Left colon (tissue), 2 donors: ENCODE measurements around the gene ATXN10. TPM values are rescaled to one million over a fixed set of nuclear protein-coding genes. Genes with fewer than 3 reads are reported as not detected.

Source experiments
- ATAC-seq: fragments of 200-7000 bp; cut with Tn5 transposase; one replicate; pipeline ENCODE4 v1.9.1; 2020; ENCODE audit warnings: mild to moderate bottlenecking, moderate library complexity
- DNase-seq, 2 donors: peaks; one replicate each; pipeline ENCODE4 v3.0.0-alpha.2; 2020
- intact Hi-C, 2 donors: fragments of 100-400 bp; cut with DNase I in 1 of 2; cut with micrococcal nuclease in 1 of 2; formaldehyde crosslinking; loops; one replicate each; pipeline versions ENCODE4 v1.11.2 to v1.14.0; 2022; cut with DNase I, micrococcal nuclease
- microRNA-seq, 2 donors: library from miRNA; unstranded; fragments of <30 nt; microRNA quantifications; one replicate each; pipeline versions ENCODE4 v1.1.0 to v1.2.0, GENCODE V29; 2020
- total RNA-seq, 2 donors: library from RNA; stranded (reverse); fragmentation: NEBNext Ultra II Directional; extraction: Animal tissue kit (Norgen Biotek cat#: 25700); gene quantifications; one replicate each; pipeline ENCODE4 v1.2.1, GENCODE V29; 2021
- donor health status: DM: no; HTN: no; CAD: no.
- donor health status: DM: yes; HTN: yes; CAD: no.

Gene ATXN10
- total RNA-seq, 2 donors from 2014 or later = 65.6 to 69.9 TPM

GRCh38 chr22:45887202-45888131 lies 215.8 kb downstream of the ATXN10 start:
- DNase-seq = no peak
- ATAC-seq = peak; percentile 61
- intact Hi-C loops = no loop called here

GRCh38 chr22:45888221-45889092 lies 216.8 kb downstream of the ATXN10 start:
- intact Hi-C loops = no loop called here
- ATAC-seq (no peak), DNase-seq (no peak)

DNA sequence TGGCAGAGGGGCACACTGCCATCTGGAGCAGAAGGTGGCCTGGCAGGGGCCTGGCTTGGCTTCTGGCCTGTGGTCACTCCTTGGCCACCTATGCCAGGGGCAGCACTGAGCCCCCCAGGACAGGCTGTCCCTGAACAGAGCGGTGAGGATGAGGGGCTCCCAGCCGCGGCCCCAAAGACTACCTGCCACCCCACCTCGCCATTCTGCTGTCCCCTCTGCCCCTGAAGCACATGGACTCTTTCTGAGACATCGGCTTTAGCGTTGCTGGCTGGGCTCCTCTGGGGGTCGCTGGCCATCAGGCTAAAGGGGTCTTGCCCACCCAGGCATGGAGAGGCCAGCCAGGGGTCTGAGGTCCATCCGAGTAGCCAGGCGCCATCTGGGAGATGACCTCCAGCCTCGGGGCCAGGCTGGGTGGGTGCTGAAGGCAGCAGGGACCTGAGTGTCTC lies 217.5 kb downstream of the ATXN10 start:
- no peak for DNase-seq
- no peak for ATAC-seq
- intact Hi-C loops = no loop called here

- intact Hi-C loops = no loop called here
- ATAC-seq (no peak), DNase-seq (no peak)
Measured at GRCh38 chr22:45889539-45890350, 218.1 kb downstream of the ATXN10 start.

- no peak for DNase-seq
- intact Hi-C loops = no loop called here
- ATAC-seq = no peak
Measured at GRCh38 chr22:45890351-45890635, 218.7 kb downstream of the ATXN10 start.

DNA sequence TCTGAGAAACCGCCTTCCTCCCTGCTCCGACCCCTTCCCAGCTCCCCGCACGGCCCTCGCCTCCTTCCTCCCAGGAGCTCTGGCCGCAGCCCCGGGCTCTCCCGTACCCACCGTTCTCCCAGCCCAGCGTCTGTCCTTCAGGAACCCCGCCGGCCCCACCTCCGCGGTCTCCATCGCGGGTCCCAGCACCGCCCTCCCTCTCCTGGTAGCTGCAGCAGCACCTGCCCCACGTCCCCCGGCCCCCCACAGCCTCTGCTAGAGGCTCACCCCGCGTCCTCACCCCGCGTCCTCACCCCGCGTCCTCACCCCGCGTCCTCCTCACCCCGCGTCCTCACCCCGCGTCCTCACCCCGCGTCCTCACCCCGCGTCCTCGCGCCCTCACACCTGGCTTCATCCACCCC lies 219.4 kb downstream of the ATXN10 start:
- ATAC-seq = no peak
- no peak for DNase-seq
- intact Hi-C loops = no loop called here

DNA sequence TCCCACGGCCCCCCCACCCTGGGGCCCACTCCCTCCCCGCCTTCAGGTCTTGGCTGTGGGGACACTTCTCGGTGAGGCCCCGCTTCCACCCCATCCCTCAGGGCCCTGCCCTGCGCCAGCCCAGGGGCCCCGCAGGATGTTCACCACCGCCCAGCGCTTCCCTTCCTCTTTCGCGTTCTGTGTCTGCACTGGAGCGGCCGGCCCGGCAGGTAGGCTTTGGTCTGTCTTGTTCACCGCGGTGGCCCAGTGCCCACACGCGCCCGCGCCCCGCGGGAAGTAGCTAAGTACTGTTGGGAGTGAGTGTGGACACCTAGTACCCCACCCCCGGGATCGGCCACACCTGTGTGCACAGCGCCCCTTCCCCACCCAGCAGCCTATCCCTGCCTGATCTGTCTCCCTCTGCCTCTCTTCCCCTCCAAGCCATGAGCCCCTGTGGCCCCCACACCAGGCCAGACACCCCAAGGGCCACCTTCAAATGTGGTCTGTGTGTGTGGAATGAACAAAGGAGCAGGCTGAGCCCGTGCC lies 219.9 kb downstream of the ATXN10 start:
- DNase-seq = no peak
- ATAC-seq = no peak
- intact Hi-C loops = no loop called here

- no peak for DNase-seq
- ATAC-seq = no peak
- intact Hi-C loops = no loop called here
Measured at GRCh38 chr22:45891996-45892621, 220.5 kb downstream of the ATXN10 start.

DNA sequence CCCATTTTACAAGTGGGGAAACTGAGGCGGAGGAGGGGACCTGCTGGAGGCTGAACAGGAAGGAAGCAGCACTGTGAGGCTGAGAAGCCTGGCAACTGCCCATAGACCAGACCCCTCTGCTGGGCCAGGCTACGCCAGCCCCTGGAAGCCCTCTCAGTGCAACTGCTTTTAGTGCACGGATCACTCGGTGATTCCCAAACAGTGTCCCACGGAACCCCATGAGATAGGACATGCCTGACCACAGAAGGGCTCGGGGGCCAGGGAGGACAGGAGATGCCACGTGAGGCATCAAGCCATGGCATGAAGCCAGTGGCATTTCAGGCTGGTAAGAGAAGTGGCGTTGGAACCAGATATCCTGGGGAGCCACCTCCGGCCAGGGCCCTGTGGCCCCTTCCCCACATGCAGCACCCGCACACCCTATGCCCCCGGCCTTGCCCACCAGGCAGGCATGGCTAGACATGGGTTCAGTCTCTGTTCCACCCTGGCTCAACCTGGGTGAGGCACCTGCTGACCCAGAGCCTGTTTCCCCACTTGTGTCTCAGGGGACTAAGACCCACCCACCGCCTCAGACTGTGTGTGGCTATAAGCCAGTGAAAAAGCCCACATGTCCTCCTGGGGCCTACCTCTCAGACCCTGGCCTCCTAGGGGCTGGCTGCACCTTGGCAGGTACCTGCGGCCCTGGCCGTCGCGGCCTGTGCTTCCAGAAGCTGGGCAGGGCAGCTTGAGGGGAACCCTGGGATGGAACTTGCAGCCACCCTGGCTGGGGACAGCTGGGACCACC lies 221.2 kb downstream of the ATXN10 start:
- intact Hi-C loops = no loop called here
- DNase-seq (no peak), ATAC-seq (no peak)

DNA sequence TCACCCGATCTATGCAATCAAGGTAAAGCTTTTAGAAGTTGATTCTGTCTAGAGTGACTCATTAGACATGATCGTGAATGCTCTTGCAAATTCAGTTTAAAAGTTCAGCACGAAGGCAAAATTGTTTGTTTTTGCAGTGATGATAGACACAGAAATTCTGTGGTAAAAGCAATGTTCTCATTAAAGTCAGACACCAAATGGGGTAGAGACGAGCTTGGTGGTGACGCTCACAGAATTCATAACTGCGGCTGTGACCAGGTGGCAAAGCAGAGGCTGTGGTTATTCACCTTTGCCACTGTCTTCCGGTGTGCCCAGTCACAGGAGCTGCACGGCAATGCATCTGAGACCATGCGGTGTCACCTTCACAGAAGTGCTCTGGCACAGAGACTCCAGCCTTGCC lies 221.9 kb downstream of the ATXN10 start:
- DNase-seq = no peak
- no peak for ATAC-seq
- intact Hi-C loops = no loop called here

Small RNAs within 50 kb of the gene (microRNA-seq; reads per million reads assigned to microRNA genes)
- 0 to 1.1 reads per million in 2 donors for gene MIR4762

Other genes starting within 250 kb of the ATXN10 start
- gene FBLN1, start 169.0 kb upstream of the ATXN10 start, total RNA-seq = 100 to 1,000 TPM in 1 of 2 donors, 10 to 100 TPM in 1; 51.8 to 114 TPM